HG02852 (cell line): ENCODE data around the gene TMIGD2.

Experiments
- ATAC-seq: cut with Tn5 transposase; IDR thresholded peaks from one replicate; pipeline ENCODE4 v1.9.1; 2021; ENCODE audit warnings: mild to moderate bottlenecking, moderate library complexity; ENCODE audit not compliant: unreplicated experiment

Gene TMIGD2

DNA sequence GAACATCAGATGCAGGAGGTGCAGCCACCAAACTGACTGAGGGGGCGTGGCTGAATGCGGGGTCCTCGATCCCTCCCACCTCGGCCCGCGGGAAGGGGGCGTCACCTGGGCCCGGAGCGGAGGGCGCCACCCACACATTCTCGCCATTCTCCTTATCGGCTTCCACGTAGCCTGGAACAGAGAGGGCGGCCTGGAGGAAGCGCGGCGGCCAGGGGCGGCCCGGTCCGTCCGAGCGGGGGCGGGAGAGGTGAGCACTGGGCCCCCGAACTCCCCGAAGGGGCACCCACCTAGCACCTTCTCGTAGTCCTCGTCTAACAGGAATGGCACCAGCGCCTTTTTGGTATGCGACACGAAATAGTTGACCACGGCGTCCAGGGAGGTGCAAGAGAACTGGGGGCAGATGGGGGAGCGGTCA, 24.7 kb upstream of the TMIGD2 start:
- ATAC-seq, result no peak

DNA sequence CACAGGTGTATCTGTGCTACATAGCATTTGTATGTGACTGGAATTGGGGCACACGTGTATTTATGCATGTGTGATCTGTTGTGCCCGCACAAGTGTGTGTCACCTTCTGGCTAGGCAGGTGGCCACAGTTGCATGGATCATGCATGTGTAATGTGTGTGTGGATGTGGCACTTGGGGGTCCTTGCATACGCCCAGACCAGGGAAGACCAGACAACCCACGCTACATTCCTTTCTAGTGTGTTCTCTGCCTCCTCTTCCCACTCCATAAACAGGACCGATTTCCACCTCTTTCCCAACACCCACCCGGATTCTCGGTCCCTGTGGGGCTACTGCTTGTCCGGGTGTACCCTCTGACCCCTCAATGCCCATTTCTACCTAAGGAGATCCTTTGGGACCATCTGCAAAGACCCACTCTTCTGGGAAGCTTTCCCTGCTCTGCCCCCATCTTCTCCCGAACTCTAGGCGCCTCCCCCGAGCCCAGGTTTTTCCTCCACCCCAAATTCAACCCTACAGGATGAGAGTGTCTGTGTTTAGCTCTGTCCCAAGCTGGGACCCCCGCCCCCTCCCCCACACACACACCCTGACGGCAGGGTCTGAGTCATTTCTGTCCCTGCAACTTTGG, 24.1 kb upstream of the TMIGD2 start:
- no peak for ATAC-seq

DNA sequence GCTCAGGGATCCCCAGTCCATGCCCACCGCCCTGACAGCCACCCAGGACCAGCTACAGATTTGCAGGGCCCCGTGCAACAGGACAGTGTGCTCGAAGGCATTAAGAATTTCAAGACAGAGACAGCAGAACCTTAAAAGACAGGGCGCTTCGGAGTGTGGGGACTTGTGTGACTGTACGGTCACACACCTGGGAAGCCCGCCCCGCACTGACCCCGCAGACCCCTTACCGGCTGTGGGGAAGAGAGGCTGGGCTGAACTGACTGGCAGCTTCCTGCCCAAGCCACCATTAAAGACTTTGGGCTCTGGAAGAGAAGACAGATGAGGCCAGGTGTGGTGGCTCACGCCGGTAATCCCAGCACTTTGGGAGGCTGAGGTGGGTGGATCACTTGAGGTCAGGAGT, 22.0 kb upstream of the TMIGD2 start:
- no peak for ATAC-seq

DNA sequence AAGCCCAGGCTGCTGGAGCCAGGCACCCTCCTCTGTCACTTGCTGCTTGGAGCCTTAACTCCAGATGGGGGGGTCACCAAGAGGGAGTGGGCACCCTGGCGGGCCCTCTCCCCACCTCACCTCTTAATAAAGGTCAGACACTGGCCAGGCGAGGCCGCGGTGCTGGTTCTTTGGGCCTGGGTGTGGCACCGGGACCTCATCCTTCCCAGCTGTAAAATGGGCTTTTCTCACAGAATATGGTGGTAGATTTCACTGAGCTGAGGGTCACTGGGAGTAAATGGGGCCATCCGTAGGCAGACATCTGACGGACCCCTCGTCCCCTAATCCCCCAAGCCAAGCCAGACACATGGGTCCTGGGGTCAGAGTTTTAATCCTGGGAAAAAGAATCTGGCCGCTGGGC, 21.5 kb upstream of the TMIGD2 start:
- no peak for ATAC-seq

DNA sequence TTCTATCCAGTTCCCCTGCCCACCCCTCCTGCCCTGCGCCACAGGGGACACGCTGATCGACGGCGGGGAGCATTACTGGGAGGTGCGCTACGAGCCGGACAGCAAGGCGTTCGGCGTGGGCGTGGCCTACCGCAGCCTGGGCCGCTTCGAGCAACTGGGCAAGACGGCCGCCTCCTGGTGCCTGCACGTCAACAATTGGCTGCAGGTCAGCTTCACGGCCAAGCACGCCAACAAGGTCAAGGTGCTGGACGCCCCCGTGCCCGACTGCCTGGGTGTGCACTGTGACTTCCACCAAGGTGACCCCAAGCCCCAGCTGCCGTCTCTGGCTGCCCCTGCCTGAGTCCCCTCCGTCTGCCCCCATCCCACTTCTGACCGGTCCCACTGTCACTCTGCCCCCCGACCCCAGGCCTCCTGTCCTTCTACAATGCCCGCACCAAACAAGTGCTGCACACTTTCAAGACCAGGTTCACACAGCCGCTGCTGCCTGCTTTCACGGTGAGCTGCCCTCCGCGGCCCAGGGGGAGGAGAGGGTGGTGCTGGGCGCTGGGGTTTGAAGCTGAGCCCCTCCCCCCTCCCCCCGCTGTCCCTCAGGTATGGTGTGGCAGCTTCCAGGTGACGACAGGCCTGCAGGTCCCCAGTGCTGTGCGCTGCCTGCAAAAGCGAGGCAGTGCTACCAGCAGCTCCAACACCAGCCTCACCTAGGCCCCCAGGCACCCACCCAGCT, 20.9 kb upstream of the TMIGD2 start:
- ATAC-seq, result no peak

DNA sequence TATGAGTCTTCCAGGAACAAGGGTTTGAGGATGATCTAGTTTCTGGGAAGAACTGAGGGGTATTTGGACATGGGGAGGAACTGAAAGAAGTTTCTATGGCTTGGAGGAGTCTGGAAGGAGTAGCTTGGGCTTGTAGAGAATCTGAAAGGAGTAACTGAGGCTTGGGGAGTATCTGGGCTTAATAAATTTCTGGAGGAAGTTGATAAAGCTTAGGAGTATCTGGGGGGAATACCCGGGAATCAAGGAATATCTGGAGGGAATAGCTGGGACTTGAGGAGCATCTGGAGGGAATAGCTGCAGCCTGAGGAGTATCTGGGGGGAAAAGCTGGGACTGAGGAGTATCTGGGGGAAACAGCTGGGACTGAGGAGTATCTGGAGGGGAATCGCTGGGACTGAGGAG, 18.2 kb upstream of the TMIGD2 start:
- ATAC-seq, result no peak

DNA sequence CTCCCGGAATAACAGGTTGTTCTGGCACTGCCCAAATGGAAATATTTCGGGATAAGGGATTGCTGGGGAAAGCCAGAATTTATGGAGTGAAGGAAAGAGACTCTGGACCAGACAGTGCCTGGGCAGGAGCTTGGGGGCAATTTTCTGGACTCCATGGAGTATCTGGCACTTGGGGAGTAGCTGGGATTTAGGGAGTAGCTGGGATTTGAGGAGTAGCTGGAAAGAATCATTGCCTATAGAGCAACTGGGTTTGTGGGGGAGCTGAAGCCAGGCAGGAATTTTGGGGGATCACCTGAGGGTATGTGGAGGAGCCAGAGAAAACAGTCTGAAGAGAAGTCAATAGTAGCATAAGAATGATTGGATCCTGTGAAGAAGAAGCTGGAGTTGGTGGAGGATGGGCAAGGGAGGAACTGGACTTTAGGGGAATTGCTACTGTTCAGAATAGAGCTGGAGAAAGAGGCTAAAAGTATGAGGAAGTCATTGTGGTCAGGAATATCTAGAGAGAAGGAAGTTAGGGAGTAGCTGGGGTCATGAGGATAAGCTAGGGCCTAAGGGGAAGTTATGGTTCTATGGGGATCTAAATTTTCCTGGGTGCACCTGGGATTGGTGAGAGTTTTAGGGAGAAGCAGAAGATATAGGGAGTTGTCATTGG, 17.0 kb upstream of the TMIGD2 start:
- no peak for ATAC-seq

DNA sequence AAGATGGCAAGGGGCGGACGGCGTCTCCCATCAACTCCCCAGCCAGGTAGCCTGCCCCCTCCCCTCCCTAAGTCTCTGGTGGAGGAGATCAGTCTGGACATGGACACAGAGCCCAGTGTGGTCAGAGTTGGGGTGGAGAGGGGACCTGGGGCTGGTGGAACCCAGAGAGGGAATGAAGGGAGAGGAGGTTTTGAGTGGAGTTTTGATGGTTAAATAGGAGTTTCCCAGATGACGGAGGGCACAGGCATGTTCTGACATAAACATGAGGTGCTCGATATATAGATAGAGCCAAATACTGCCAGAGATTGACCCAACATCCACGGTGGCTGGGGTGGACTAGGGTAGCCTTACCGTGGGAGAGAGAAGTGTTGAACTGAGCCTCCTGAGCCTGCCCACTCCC, 16.3 kb upstream of the TMIGD2 start:
- no peak for ATAC-seq

DNA sequence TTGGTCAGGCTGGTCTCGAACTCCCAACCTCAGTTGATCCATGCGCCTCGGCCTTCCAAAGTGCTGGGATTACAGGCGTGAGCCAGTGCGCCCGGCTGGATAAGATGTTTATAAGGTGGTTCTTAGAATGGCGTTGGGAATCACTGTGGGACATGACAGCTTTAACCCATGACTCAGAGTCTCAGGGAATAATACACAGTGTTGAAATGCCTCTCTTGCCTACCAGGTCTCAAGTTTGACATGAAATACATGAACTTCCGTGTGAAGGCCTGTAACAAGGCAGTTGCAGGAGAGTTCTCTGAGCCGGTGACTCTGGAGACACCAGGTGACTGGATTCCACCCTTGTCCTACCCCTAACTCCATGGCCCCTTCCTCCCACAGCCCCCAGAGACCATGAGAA, 14.8 kb upstream of the TMIGD2 start:
- ATAC-seq, result no peak

DNA sequence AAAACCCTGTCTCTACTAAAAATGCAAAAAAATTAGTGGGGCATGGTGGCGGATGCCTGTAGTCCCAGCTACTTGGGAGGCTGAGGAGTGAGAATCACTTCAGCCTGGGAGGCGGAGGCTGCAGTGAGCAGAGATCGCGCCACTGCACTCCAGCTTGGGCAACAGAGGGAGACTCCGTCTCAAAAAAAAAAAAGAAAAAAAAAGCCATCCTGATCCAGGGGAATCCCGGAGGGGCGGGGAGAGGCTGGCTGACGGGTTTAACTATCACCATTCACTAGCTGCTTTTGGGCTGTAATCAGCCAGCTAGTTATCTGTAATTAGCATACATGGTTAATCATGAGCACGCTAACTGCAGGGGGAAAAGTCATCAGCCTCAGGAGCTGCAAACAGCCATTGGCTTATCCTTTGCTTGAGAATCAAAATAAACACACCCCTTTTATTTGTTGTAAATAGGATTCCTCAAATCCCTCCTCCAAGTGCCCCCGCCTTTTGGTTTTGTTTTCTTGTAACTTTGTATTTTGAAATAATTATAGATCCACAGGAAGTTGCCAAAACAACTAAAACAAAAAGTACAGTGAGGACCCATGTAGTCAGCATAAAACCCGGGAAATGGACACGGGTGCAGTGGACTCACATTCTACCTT, 11.8 kb upstream of the TMIGD2 start:
- ATAC-seq, result no peak

DNA sequence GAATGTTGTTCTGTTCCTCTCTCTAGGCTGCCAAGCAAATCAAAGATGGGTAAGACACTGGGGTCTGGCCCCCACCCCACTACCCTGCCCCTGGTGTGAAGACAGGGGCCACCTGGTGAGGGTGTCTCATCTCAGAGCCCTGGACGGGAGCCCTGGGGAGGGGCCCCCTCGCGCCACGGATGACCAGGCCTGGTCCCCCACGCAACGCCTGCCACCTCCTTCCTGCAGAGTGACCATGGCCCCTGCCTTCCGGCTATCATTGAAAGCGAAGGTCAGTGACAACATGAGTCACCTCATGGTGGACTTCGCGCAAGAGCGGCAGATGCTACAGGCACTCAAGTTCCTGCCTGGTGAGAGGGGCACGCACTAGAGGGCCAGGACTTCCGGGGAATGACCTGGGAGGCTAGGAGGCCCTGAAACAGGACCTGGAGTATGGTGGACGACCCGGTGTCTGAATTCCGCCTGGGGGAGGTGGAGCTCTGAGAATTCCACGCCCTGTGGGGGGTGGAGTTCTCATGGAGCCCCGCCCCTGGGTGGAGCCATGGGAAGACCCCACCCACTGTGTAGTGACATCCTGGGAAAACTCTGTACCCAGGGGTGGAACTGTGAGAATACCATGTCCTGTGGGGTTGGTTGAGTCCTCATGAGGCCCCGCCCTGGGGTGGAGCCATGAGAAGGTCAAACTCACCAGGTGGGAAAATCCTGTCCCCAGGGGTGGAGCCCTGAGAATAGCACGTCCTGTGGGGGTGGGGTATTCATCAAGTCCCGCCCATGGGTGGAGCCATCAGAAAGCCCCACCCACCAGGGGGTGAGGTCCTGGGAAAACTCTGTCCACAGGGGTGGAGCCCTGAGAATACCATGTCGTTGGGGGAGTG, 8.3 kb upstream of the TMIGD2 start:
- no peak for ATAC-seq

DNA sequence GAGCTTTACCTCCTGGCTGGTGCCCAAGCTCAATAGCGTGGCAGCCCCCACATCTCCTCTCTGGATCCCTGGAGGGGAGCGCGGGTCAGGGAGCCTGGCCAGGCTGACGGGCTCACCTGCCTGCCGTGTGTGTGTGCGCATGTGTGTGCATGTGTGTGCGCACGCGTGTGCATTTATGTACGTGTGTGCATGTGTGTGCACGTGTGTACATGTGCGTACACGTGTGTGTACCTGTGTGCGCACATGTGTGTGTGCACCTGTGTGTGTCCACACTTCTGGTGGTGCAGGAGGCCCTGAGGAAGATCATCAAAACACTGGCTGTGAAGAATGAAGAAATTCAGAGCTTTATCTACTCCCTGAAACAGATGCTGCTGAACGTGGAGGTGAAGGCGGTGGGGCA, 3.5 kb upstream of the TMIGD2 start:
- ATAC-seq, result no peak

DNA sequence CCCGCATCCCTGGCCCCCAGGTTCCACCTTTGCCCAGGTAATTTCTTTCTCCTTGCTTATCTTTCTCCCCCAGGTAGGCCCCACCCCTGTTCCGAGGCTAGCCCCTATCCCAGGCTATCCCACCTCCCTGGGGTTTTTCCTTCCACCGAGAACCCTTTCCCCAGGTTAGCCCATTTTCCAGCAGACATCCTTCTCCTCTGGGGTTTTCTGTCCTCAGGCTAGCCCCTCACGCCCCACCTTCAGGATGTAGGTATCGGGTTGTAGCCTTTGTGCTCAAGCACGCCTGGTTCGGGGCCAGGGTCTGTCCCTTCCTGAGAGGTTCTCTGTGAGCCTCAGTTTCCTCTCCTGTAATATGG, 3.0 kb upstream of the TMIGD2 start:
- no peak for ATAC-seq

DNA sequence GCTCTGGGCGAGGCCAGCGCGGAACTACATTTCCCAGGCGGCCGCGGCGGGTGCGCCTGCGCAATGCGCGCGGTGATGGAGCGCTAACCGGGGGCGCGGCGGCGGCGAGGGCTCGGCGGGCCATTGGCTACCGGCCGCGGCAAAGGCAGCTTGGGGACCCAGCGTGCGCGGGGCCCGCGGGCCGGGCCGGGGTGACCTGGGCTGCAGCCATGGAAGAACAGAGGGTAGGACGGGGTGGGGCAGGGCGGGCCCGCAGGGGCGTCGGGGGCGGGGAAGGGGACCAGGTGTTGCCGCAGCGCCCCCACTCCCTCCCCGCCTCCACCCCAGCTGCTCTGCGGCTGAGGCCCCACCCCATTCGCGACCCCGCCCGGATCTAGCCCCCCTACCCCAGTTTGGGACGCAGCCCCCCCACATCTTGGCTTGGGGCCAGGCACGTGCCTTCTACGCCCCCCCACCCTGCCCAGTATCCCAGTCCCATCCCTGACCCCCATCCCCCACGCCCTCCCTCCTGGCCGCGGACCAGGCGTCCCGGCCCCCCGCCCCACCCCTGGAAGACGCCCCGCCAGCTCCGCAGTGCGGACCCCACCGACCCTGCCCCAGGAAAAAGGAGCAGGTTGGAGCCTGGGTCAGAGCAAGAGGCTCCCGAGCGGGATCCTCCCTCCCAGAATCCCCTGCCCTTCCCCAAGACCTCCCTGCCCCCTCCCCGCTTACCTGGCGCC, 2.5 kb upstream of the TMIGD2 start, which contains the start of gene FSD1:
Gene FSD1 (plus strand): TSS at position 61 of the 719 bp plus-strand sequence. CDS start 149 bp downstream, at position 210.
- no peak for ATAC-seq

DNA sequence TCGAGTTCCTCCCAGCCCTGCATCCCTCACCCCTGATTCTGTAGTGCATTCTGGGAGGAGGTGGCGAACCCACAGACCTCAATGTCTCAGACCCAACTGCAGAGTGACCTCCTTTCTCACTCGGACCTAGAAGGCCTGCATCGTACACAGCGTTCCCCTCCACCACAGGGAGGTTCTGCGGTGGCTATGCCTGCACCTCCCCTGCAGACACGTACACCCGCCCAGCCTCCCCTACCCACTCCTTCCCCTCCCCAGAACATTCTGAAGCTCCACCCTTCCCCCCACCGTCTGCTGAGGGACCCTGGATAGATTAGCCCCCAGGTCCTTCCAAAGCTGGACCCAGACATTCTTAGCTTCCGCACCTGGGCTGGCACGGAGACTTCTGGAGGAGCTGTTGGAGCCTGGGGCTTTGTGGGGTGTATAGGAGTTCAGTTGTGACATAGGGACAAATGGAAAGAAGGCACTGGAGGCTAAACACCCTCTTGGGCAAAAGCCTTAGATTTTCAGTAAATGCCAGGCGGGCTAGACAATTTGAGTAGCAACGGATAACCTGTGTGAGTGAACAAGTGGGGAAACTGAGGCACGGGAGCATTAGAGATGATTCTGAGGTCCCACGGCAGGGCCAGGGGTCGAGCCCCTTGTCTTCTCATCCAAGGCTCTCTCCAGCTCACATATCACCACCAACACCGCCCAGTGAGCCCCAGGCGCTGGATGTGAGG, 1.8 kb upstream of the TMIGD2 start:
- ATAC-seq, result no peak

DNA sequence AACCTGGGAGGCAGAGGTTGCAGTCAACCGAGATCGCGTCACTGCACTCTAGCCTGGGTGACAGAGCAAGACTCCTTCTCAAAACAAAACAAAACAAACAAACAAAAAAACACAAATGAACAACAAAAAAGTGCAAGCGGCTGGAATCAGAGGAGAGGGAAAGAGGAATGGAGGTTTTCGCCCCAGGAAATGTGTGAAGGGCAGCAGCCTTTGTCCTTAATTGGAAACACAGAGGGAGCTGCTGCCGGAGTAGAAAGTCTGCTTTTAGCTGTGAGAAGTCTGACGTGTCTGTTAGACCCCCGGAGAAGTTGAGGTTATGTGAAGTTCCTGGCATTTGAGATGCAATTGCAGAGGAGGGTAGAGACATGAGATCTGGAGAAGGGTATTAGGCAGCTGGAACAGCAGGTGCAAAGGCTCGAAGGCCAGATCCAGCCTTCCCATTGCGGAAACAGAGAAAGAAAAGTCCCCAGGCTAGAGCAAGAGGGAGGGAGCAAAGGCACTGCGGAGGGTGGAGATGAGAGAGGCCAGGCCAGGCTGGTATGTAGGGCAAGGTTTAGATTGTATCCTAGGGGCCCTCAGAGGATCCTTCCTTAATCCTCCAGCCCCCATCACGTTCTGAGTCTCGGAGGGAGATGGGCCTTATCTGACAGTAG, 473 bp downstream of the TMIGD2 start:
- ATAC-seq, result no peak

DNA sequence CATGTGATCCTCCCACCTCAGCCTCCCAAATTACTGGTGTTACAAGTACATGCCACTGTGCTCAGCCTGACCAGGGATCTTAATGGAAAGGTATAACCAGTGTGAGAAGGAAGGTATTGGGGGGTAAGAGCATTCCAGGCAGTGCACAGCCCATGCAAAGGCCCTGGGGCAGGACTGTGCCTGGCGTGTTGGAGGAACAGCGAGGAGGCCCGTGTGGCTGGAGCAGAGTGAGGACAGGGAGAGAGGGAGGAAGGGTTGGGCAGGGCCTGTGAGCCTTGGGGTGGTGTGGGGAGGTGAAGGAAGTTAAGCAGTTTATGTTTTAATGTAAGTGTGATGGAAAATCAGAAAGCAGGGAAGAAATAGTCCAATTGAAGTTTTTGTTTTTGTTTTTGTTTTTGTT, 1.6 kb downstream of the TMIGD2 start:
- ATAC-seq, result no peak

DNA sequence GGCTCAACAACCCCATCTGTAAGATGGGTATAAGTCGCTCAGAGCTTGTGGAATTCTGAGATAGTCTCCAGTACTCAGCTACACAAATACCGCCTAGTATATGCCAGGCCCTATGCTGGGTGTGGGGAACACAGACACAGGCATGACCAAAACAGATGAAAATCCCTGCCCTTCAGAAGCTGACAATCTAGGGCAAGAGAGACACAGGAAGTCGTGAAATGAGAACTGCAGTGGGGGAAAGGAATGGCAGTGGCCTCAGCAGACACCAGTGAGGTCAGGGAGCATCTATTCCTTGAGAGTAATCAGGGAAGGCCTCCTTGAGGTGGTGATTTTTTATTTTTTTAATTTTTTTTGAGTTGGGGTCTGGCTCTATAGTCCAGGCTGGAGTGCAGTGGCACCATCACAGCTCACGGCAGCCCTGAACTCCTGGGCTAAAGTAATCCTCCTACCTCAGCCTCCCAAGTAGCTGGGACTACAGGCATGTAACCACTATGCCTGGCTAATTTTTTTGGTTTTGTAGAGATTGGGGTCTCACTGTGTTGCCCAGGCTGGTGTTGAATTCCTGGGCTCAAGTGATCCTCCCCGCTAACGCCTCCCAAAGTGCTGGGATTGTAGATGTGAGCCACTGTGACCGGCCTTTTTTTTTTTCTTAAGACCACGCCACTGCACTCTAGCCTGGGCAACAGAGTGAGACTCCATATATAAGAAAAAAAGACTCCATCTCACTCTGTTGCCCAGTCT, 3.2 kb downstream of the TMIGD2 start:
- ATAC-seq, result no peak
